ENCODE measurements around the gene MOBP. TPM values are rescaled to one million over a fixed set of nuclear protein-coding genes. Genes with fewer than 3 reads are reported as not detected.

The MOBP gene
- total RNA-seq, 3 donors from 2014 or later: 0.44 to 1.4 (median 0.92) TPM

DNA sequence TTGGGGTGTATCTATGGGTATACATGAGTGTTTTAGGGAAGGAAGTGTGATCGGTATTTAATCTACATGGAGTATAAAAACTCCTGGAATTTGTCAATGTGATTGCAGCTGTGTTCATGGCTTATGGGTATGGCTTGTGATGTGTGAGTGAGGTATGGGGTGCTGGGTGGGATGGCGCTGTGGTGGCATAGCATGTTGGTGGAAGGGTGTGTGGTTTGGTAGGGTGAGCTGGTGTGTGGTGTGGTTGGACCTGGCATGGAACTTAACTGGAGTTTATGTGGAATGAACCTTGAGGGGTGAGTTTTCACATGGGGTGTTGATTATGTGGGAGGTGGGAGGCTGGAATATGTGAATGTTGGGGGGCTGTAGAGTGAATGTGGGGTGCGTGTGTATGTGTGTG lies 492 bp upstream of the MOBP start:
- no peaks in the 10 kb centered on the region for H3K36me3 ChIP-seq (ENCODE audit: low read depth)
- no peak overlapping the region for H3K4me3 ChIP-seq
- H3K4me1 ChIP-seq (ENCODE audit: low read depth): no peaks in the 10 kb centered on the region
- no peaks in the 10 kb centered on the region for H3K9me3 ChIP-seq
- TF ChIP-seq, protein P1, sequence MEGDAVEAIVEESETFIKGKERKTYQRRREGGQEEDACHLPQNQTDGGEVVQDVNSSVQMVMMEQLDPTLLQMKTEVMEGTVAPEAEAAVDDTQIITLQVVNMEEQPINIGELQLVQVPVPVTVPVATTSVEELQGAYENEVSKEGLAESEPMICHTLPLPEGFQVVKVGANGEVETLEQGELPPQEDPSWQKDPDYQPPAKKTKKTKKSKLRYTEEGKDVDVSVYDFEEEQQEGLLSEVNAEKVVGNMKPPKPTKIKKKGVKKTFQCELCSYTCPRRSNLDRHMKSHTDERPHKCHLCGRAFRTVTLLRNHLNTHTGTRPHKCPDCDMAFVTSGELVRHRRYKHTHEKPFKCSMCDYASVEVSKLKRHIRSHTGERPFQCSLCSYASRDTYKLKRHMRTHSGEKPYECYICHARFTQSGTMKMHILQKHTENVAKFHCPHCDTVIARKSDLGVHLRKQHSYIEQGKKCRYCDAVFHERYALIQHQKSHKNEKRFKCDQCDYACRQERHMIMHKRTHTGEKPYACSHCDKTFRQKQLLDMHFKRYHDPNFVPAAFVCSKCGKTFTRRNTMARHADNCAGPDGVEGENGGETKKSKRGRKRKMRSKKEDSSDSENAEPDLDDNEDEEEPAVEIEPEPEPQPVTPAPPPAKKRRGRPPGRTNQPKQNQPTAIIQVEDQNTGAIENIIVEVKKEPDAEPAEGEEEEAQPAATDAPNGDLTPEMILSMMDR (IDR thresholded peaks at IDR 0.05): no peak
- intact Hi-C loops (cut with DNase I, micrococcal nuclease): no loop called here
- no peak for DNase-seq
- ATAC-seq: no peak

DNA sequence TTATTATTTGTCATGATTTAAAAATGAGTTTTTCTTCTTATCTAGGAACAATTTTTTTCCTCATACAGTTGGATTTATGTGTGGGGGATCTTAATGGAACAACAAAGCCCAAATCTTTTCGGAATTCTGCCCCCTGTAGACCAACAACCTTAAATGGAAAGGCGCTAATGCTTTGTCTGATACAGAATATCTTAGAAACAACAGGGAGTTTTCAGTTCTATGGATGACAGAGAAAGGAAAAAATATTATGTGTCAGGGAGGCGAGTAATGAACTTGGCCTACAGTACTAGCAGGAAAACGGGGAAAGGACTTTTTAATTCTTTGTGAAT lies 592 bp downstream of the MOBP start:
- Histone ChIP-seq H3K4me1 (ENCODE audit: low read depth) (no peaks in the 10 kb centered on the region), H3K36me3 (ENCODE audit: low read depth) (no peaks in the 10 kb centered on the region), H3K9me3 (no peaks in the 10 kb centered on the region), H3K4me3 (no peak overlapping the region)
- ATAC-seq: no peak
- intact Hi-C loops (cut with DNase I, micrococcal nuclease): no loop called here
- DNase-seq: no peak
- TF ChIP-seq, protein P1 (IDR thresholded peaks at IDR 0.05): no peak

DNA sequence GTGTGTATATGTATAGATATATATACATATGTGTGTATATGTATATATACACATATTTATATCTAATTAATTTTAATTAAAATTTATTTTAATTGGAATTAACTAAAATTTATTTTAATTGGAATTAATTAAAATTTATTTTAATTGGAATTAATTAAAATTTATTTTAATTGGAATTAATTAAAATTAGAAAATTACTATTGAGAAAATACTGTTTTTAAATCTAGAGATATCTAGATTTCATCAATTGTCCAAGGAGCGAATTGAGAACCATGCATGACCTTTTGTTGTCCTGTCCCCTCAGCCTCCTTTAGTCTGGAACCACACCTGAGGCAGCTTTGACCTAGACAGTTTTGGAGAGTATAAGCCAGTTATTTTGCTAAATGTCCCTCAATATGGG lies 1.8 kb downstream of the MOBP start:
- H3K36me3 ChIP-seq (ENCODE audit: low read depth): no peaks in the 10 kb centered on the region
- H3K9me3 ChIP-seq: no peaks in the 10 kb centered on the region
- no peak for ATAC-seq
- TF ChIP-seq, protein P1 (IDR thresholded peaks at IDR 0.05): no peak
- no peak for DNase-seq
- no peak overlapping the region for H3K4me3 ChIP-seq
- intact Hi-C loops (cut with DNase I, micrococcal nuclease): no loop called here
- H3K4me1 ChIP-seq (ENCODE audit: low read depth): no peaks in the 10 kb centered on the region

DNA sequence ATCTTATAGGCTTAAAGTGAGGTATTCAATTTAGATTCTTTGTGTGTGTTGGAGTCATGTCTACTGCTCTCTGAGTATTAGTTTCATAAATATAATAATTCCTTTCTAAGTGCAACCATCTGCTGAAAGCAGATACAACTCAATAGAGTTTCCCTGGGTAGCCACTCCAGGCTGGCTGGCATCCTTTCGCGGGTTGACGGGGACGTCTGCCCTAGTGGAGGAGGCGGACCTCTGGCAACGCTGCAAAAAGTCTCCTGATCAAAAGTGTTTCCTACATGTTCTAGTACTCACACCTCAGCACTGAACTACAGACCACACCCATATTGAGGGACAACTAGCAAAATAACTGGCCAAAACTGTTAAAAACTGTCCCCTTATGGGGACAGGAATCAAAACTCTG lies 2.5 kb downstream of the MOBP start:
- Histone ChIP-seq H3K9me3 (no peaks in the 10 kb centered on the region), H3K36me3 (ENCODE audit: low read depth) (no peaks in the 10 kb centered on the region), H3K4me1 (ENCODE audit: low read depth) (no peaks in the 10 kb centered on the region), H3K4me3 (no peak overlapping the region)
- DNase-seq (no peak), ATAC-seq (no peak)
- intact Hi-C loops (cut with DNase I, micrococcal nuclease): no loop called here
- TF ChIP-seq, protein P1 (IDR thresholded peaks at IDR 0.05): no peak

DNA sequence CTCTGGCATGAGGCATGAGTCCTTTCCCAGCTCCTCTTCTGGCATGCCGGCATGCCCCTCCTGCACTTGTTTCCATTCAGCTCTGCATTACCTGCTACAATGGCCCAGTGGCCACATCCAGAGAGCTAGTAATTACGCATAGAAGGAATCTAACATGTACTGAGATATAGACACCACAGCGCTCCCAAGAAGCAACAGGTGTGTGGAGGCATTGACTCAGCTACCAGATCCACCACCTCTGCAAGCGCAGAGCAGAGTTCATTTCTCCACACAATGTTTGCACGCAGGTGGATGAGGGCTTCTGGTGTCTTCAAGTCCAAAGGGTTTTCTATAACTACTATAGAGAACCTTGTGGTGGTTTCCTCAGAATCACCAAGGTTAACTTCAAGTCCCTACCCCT lies 4.2 kb downstream of the MOBP start:
- no peaks in the 10 kb centered on the region for H3K4me1 ChIP-seq (ENCODE audit: low read depth)
- no peaks in the 10 kb centered on the region for H3K9me3 ChIP-seq
- no peak overlapping the region for H3K4me3 ChIP-seq
- DNase-seq (no peak), ATAC-seq (no peak)
- TF ChIP-seq, protein P1 (IDR thresholded peaks at IDR 0.05): no peak
- no peaks in the 10 kb centered on the region for H3K36me3 ChIP-seq (ENCODE audit: low read depth)
- intact Hi-C loops (cut with DNase I, micrococcal nuclease): no loop called here

DNA sequence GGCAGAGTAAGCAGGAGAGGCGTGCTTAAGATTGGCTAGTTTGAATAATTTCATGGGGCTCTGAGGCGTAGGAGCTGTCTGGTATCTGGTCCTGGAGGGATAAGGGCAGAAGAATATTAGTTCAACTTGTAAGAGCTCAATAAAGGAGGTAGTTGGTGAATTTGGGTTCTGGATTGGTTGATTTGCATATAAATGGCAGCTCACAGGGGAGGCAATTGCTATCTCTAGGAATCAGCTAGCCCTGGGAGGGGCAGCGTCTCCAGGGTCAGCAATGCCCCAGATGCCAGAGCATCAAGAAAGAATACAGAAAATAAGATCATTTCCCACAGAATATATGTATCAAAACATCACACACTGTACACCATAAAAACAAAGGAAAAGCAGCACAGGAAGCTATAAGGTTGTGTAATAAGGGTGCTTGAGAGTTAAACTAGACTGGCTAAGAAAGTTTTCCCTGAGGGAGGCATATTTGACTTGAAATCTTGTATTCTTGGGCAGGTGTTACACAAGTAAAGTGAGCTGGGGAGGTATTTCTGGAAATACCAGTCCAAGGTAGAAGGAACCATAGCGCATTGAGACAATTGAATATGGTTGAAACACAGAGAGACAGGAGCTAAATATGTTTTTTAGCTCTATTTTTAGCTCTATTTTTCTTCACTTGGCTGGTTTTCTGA lies 6.1 kb downstream of the MOBP start:
- Histone ChIP-seq H3K4me3 (no peak overlapping the region), H3K9me3 (peaks cover 4% of the 10 kb centered on the region), H3K4me1 (ENCODE audit: low read depth) (no peaks in the 10 kb centered on the region), H3K36me3 (ENCODE audit: low read depth) (no peaks in the 10 kb centered on the region)
- TF ChIP-seq, protein P1 (IDR thresholded peaks at IDR 0.05): no peak
- intact Hi-C loops (cut with DNase I, micrococcal nuclease): no loop called here
- no peak for DNase-seq
- no peak for ATAC-seq
